CMK (cell line): ENCODE results near the gene UGT1A7.
"Not testable (repeated sequence)": the region's sequence is repeated elsewhere in the genome, so short reads cannot be mapped to it uniquely, and the experiment has no call there.

Experiments
- DNase-seq: peaks from one replicate; pipeline ENCODE4 v3.0.0-alpha.2; 2010; ENCODE audit warnings: low read depth

UGT1A7 gene

DNA sequence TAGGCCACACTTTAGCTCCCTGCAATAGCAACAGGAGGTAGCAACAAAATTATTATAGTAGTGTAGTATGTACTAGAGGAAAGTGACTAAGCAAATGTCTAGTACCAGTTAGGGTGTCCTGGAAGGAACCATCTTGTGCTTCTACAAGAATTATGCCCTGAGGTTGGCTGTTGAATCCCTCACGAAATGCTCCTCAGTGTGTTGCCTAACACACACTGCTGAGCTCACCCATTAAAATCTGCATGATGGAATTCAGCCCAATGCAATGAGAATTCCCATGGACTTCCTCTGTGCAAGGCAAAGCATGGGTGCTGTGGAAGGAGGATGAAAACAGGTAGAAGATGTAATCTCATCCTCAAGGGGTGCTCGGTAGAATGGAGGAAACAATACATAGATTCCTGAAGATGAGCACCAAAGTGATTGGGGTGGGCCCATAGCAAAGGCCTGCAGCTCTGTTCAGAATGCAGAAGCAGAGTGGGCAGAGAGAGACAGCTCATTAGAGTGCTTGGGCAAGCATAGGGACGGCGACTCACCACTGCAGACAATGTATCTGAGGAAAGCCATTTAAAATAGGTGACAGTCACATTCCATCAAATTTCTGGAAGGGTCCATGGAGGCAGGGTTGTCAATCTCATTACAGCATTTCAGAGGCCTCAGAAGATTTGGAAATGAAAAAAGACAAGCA lies 1.2 kb upstream of the UGT1A7 start:
- no peak for DNase-seq

DNA sequence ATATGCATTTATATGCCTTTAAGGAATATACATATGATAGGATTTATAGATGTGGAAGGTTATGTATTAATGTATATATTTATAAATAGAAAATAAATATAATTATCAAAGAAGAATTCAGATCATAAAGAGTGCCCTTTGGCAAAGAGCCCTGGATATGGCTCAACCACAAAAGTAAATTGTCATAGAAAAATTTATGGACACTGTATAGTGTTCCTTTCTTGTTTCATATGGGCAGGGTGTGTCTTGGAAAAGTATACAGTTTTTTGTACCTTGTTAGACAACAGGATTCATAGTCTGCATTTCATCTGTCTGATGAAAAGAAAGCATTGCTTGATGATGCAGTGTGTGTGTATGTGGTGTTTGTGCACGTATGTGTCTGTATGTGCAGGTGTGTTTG lies 2.9 kb downstream of the UGT1A7 start:
- no peak for DNase-seq

DNA sequence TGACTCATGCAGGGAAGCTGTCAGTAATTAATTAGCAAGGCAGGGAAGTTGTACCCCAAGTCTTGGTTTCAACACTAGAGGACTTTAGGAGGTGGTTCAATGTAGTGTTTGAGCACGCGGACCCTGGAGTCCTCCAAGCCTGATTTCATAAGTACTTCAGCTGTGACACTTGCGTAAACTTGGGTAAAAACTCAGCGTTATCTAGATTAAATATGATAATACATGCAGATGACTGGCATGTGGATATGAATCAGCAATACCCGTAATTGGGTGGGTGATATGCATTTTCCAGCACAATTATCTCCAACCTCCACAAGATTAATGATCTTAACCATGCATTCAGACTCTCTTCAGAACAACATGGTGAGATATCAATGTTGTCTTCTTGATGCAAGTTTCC lies 5.2 kb downstream of the UGT1A7 start:
- DNase-seq, result no peak

DNA sequence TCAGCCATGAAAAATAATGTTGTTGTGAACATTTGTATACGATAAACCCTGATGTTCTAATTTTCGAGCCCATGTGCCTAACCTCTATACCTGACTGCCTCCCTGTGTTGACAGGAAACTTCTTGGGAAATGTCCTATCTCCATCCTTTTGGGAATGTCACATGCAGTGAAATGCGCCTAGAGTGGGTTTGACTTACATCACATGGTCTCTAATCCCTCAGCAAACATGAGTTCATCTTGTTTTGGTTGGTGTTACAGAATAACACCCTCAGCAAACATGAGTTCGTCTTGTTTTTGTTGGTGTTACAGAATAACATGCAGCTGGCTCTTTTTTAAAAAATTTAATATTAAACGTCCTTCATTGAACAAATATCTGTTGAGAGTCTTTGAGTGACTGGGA lies 6.6 kb downstream of the UGT1A7 start:
- no peak for DNase-seq

DNA sequence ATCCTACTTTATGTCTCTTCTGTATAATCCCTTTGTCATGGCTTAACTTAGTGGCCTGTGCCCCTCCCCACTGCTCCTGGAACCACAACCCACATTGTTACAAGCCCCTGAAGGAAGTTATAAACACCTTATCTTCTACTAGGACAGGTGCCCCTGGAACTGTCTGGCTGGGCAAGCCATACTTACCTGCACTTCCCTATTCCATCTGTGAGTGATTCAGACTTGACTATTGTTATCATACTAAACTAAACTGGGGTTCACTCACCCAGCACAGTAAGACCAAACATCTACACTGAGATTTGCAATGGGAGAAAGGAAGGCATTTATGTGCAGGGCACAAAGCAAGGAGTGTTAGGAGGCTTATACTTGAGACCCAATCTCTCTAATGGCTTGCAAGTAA lies 7.3 kb downstream of the UGT1A7 start:
- DNase-seq, result no peak

DNA sequence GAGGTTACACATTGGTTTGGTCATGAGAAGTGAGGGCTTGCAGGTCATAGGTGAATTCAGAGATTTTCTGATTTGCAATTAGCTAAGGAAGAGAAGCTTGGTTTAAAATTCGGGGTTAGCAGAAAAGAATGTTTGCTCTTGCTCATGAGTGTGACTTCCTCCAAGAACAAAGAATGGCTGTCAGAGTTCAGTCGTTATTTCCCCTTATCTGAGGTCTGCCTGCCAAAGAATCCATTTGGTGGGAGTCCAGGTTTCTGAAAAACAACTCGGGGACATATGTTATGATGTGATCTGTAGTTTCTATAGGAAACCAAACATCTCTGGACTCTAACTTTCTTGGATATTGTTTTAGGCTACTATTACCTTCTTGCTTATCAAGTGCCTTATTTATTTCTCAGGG lies 7.8 kb downstream of the UGT1A7 start:
- DNase-seq, result no peak

DNA sequence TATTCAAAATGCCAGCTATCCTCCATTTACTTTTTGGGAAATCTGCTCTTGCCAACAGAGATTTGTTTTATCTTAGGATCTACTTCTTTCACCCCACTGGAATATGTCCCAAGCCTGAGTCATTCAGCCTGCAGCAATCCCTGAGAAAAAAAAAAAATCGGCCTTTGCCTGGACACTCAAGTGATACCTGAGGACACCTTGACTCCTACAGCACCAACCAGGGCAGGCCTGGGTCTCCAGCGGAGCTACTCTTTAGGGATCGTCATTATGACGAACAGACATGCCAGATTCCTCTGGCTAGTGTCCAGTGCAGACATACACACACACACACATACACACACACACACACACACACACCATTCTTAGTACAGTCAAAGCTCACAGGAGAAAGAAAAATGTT lies 8.7 kb downstream of the UGT1A7 start:
- no peak for DNase-seq

DNA sequence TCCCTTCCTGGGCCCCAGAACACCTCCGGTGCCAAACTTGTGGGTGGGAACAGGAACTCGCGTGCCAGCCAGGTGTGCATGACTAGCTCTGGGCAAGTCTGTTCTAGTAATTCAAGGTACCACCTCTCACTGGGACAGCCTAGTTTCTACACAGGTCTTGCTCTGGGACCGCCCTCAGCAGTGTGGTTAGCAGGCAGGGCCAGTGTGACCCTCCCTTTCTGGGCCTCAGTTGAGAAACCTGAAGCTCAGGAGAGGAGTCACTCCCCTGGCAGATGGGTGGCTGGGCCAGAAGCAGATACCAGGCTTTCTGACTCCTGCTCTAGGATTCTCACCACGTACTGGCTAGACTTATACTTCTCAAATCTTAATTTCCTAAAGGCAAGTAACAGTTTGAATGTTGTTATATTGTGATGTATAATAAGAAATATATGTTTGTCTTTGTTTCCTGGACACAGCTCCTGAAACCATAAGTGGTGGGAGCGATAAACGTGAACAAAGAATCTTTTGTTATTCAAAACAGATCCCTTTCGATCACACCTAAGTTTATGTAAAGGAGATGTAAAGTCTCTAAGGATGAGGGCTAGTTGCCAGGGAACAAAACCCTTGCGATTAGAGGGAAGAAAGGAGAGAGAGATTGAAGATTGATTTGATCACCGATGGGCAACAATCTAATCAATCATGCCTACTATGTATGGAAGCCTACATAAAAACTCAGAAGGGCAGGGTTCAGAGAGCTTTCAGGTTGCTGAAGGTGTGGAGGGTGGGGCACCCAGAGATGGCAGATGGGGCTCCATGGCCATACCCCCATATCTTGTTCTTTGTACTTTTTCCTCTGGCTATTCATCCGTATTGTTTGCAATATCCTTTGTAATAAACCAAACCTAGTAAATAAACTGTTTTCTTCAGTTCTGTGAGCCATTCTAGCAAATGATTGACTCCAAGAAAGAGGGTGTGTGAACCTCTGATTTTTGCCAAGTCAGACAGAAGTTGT lies 10.0 kb downstream of the UGT1A7 start:
- DNase-seq, result no peak

DNA sequence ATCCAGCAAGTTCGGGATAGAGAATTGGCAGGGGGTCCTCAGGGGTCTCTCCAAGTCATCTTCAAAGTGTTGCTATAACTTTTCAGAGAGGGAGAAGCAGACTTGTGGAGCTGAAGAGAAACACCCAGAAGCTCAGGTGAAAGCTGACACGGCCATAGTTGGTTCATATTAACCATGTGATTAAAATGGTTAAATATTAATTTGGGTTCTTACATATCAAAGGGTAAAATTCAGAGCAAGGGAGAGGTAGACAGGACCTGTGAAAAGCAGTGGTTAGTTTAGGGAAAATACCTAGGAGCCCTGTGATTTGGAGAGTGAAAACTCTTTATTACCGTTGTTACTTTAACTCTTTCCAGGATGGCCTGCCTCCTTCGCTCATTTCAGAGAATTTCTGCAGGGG lies 10.9 kb downstream of the UGT1A7 start, which contains the start of gene UGT1A6:
Gene UGT1A6 (plus strand): TSS at position 243 of the 400 bp plus-strand sequence. CDS start 115 bp downstream, at position 358.
- no peak for DNase-seq

DNA sequence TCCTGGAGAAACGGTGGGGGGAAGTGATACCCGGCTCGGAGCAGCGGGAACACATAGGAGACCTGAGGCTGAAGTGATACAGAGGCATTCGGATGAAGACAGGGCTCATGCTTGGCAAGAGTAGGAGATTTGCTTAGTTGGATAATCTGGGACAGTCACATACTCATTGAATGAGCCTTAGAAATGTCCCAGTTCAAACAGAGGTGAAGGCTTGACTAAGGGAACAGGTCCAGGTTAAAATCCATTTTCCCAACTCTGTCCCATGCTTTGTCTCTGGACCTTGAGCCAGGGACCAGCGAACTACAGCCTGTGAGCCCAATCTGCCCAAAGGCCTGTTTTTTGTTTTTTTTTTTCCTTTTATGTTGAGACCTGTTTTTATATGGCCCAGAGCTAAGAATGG lies 12.3 kb downstream of the UGT1A7 start:
- DNase-seq, result no peak

DNA sequence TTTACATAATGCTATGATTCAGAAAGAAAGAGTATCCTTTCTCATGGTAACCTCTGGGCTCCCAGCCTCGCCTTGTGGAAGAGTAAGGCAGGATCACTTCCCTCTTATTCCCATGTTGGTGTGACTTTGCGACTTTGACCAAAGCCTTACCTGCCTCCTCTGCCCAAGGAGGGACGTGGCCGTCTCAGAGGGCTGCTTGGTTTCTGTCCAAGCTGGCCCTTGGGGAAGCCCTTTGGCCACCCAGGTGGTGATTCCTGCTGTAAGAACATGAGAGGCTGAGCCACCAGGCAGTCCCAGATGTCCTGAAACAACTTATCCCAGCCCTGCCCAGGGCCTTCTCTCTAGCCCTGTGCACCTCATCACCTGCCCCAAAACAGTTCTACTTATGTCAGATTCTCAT lies 17.0 kb downstream of the UGT1A7 start:
- no peak for DNase-seq

DNA sequence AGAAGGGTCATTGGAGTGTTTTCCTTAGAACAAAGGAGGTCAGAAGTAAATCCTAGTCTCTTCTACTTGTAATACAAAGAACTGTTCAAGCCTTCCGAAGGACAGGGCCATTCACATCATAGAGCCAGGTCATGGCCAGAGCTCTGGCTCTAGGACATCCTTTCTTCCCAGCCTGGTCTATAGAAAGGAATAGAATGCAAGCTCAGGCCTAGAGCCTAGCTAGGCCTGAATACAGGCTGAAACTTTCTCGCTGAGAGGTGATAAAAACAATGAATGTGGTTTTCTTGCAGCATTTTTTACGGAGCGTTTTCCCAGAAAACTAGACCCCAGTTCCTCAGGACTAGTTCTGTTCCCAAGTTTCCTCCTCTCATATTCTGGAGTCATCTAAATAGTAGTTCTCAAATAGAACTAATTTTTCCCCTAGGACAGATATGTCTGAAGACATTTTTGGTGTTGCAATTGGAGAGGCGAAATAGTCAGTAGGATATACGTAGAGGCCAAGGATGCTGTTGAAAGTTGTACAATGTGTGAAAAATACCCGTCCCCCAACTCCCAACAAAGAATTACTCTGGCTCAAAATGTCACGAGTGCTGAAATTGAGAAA lies 17.8 kb downstream of the UGT1A7 start:
- DNase-seq, result no peak

DNA sequence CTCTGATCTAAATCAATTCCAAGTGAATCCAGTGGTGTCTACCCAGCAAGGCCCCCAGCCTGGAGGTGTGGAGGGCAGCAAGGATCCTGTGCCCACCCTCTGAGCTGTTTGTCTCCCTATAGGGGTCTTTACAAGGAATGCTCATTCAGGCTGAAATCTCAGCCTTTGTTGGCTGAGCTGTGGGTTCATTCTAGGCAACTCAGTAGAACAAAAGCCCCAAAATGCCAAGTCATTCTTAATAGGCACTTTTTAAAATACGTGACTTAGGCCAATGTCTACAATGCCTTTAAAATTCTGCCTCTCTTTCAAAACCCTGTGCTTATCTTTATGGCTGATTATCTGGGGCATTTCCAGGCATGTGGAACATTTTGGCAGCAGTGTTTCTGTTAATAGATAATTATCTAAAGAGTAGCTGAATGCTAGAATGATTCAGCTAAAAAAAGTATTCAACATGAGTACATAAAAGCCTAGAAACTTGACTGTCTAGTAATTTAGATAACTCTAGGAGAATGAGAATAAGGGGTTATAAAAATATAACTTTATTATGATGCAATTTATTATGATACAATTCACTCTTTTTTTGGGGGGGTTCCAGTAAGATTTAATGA lies 18.4 kb downstream of the UGT1A7 start:
- DNase-seq, result no peak

DNA sequence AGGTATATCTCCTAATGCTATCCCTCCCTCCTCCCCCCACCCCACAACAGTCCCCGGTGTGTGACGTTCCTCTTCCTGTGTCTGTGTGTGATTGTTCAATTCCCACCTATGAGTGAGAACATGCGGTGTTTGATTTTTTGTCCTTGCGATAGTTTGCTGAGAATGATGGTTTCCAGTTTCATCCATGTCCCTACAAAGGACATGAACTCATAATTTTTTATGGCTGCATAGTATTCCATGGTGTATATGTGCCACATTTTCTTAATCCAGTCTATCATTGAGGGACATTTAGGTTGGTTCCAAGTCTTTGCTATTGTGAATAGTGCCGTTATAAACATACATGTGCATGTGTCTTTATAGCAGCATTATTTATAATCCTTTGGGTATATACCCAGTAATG lies 19.1 kb downstream of the UGT1A7 start:
- not testable (repeated sequence) for DNase-seq

DNA sequence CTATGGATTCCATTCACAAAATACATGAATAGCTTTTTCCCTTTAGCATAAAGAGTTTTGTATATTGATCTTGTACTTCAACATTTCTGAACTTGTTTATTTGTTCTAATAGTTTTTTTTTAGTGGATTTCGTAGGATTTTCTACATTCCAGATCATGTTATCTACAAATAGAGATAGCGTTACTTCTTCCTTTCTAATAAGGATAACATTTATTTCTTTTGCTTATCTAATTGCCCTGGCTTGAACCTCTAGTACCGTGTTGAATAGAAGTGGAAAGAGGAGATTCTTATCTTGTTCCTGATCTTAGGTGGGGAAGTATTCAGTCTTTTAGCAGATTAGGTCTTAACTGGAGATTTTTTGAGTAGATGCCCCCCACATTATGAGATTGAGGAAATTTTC lies 20.5 kb downstream of the UGT1A7 start:
- DNase-seq, result no peak

DNA sequence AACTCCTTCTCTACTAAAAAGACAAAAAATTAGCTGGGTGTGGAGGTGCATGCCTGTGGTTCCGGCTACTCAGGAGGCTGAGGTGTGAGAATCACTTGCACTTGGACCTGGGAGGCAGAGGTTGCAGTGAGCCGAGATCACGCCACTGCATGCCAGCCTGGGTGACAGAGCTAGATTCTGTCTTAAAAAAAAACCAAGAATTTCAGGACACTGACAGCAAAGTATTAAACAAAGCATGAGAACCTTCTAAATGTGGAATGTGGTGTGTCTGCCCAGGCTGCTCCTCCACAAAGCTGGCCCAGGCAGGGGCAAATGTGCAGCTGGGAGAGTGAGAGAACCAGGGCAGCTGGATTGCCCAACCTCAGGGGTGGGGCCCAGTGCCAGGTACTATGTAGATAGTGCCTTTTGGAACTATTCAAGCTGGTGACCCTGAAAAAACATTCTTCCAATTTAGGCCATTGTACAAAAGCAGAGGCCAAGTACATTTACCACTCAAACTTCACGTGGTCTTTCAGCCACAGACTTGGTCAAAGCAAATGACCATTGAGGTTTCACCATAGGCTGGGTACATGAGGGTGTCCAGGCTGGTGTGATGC lies 24.3 kb downstream of the UGT1A7 start:
- no peak for DNase-seq

DNA sequence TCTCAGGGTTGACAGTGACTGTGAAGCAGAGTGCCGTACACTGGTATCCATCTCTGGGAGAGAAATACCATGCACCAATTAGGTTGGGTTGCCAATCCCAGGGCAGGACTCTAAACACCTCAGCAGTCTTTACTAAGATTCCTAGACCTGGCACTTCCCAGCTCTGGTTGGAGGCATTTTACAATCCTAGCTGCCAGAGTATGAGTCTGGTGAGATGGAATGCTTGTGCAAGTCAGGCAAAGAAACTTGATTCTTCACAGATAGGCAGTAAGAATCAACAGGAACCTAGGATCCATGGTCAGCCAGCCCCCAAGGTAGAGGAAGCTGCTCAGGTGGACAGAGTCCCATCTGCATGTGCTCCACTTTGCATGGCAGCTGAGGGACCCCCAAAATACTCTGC lies 25.0 kb downstream of the UGT1A7 start:
- no peak for DNase-seq

DNA sequence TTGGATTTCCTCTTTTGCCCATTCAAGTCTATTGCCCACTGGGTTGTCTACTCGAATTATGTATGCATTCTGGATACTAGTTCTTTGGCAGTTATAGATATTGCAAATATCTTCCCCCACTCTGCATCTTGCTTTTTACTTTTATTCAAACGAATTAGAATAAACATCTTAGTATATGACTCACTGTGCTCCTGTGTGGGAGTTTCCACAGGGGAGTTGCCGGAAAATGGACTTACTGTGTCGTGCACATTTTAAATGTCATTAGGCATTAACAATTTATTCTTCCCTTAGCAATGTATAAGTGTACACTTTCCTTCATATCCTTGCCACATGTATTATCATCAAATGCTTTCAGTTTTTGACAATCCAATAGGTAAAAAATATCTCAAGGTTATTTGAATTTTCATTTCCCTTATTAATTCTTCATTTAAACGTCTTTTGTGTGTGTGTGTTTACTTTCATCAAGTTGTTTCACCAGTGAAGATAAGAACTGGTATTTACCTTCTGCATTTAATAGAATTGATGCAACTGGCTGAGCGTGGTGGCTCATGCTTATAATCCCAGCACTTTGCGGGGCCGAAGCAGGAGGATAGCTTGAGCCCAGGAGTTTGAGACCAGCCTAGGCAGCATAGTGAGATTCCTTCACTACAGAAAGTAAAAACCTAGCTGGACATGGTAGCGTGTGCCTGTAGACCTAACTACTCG lies 26.4 kb downstream of the UGT1A7 start:
- no peak for DNase-seq

DNA sequence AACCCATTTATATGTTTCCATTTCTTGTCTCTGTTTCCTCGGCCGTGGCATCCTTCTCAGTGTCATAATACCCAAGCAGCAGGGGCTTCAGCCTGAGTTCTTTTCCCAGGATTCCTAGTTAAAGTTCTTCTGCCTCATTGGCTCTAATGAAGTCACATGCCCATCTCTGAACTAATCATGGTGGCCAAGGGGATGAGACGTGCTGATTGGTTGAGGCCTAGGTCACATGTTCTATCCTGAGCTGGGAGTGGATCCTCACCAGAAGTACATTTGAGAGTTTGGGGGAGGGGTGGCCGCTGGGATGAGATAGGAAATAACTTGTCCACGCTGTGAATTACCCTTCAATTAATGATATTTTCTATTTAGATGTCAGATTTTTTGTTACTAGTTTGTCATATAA lies 27.2 kb downstream of the UGT1A7 start:
- DNase-seq, result no peak

DNA sequence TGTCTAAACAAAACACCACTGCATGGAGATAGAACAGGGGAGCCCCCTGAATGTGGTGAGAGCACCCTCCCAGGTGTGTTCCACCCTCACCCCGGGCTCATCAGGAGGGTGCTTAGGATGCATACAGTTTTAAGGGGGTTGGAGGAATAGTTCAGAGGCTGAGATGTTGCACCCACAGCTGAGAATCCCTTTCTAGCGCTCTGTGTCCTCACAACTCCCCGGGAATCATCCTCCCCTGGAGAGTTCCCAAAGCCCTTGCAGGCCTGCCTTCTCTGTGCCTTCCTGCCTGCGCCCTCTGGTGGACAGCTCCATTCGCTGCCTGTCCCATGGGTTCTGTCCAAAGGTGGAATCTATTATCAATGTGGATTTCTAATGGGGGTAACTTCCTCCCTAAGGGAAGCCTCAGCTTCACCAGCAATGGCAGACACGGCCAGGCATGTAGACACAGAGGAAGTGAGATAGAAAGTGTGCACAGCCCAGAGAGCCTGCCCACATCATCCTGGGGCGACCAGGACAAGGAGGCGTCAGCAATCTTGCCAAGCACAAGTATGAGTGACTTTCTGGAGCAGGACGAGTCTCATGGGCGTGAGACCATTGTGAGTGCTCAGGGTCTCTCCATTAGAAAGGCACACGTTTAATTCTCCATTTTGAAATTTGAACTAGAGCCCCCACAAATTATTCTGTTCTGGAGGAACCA lies 29.8 kb downstream of the UGT1A7 start:
- peak; percentile 24 for DNase-seq
